HG02840 (cell line): ENCODE results near the gene FXYD2.

ENCODE experiments used
- ATAC-seq: cut with Tn5 transposase; IDR thresholded peaks from one replicate; pipeline ENCODE4 v1.9.1; 2021; ENCODE audit warnings: mild to moderate bottlenecking, moderate library complexity, moderate number of reproducible peaks; ENCODE audit not compliant: unreplicated experiment, low FRiP score

FXYD2 gene

DNA sequence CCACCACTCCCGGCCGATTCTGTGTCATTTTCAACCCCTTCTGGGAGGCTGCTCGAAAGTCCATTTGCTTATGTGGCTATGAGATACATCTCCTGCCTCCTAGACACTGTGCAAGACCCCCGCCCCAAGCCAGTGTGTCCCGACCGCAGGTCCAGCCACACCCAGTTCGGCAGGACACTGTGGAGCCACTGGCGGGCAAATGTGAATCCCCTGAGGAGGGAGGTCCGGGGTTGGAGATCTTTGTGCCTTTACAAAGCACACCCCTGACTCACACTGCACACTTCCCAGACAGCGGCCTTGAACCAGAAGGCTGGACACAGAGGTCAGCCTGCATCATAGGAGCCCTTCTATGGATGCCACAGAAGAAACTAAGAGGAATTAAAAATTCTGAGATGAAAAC, 34.5 kb upstream of the FXYD2 start:
- no peak for ATAC-seq

DNA sequence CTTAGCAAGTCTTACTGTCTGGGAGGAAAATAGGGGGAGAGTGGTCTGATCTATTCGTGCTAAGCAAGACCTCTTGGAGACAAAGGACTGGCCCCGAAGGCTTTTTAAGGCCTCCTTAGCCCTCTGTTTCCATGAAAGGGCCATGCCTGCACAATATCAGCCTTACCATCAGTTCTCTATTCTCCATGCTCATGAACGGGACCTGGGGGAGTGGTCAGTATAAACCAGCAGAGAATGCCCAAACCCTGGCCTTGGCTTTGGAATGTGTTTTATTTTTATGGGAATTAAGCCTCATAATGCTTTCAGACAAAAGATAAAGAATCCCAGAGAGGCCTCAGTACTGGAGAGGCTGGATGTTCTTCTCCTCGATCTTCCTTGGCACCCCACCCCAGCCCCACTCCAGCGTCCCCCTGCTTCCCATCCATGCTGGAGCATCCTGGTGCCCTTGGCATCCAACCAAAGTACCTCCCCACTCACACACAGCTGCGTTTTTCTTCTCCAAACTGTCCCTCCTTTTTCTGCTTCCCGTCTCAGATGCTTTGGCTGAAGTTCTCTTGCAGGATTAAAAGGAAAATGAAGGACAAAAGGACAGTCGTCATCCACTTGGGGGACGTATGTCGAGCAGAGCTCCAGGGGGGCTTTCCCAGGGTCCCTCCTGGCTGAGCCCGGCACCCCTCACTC, 33.3 kb upstream of the FXYD2 start:
- ATAC-seq: no peak

DNA sequence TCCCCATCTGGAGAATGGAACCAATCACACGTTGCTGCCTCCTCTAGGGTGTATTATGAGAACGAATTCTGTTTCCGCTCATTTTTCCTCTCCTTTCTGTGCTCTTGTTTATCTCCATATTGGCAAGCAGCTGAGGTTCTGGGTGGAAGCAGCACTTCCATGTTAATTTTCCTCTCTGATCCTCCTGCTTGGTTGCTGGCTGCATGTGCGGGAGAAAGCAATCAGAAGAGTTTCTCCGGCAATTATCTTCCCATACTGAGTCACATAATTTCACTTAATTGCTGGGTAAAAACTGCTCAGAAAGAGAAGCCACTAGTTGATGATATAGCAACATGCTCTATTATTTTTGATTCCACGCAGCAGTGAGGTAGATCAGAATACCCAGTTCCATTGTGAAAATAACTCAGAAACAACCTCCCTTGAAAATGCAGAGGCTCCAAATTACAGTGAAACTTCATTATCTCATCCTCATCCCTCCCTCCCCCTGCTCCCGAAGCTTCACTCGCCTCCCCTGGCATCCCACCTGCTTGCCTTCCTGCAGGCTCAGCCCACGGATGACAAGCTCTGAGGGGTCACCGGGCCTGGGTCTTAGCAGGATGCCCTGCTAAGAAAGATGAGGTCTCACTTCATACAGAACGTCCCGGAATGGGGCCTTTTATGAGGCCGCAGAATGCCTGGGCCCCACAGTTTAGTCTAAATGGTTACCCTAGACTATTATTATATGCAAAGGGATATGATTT, 31.5 kb upstream of the FXYD2 start:
- ATAC-seq: no peak

DNA sequence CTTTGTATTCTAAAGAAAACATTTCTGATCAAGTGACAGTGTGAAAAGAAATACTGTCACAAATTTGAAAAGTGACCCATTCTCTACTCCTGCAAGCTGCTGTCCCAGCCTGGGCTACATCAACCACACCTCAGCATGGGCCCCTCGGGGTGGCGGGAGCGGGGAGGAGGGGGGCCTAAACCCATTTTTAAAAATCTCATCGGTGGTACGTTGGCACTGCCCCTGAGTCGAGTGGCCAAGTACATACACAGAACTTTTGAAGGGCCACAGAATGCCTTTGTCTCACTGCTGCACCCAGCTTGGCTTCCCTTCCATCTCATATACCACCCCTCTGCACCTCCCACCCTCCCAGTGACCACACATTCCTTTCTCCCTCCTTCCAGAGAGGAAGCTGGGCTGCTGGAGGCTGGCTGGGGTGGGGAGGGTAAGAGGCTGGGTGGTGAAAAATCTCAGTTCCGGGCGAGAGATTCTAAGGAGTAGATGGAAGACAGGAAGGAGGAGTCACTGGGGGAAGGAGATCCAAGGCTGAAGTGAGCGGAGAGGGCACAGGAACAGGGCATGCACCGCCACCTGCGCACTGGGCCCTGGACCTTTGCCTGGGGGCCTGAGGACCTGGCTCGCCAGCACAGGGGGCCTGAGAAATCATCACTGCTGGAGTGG, 30.8 kb upstream of the FXYD2 start:
- ATAC-seq: no peak

DNA sequence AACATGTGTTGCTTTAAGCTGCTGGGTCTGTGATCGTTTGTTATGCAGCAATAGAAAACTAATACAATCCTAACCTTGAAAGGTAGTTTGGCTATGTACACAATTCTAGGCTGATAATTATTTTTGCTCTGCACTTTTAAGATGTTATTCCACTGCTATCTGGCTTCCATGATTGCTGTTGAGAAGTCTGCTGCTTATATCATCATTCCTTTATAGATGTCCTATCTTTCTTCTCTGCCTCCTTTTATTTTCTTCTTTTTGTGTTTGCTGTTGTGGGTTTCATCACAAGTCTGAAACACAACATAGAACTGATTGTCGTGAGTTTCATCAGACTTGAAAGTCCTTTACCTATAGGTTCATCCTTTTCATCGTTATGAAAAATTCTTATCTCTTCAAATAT, 27.8 kb upstream of the FXYD2 start:
- ATAC-seq: no peak

DNA sequence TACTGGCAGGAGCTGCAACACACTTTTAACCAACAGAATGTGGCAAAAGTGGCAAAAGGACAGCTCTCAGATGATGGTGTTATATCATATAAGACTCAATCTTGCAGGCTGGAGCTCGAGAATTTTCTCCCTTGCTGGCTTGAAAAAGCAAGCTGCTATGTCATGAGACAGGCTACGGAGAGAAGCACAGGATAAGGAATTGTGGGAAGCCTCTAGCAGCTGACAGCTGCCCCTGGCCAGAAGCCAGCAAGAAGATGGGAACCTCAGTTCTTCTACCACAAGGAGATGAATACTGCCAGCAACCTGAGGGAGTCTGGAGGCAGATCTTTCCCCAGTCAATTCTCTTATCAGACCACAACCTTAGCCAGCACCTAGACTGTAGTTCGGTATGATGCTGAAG, 27.3 kb upstream of the FXYD2 start:
- no peak for ATAC-seq

DNA sequence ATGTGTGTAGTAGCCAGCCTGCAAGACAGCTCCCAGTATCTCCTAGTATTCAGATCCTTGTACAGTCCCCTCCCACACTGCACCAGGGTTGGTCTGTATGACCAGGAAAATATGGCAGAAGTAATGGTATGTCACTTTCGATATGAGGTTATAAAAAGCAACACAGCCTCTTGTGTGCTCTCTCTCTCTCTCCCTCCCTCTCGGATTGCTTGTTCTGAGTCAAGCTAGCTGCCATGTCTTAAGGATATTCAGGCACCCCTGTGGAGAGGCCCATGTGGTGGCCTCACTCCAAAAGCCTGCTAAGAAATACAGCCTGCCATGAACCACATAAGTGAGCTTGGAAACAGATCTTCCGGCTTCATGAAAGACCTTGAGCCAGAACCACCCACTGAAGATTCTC, 26.6 kb upstream of the FXYD2 start:
- no peak for ATAC-seq

DNA sequence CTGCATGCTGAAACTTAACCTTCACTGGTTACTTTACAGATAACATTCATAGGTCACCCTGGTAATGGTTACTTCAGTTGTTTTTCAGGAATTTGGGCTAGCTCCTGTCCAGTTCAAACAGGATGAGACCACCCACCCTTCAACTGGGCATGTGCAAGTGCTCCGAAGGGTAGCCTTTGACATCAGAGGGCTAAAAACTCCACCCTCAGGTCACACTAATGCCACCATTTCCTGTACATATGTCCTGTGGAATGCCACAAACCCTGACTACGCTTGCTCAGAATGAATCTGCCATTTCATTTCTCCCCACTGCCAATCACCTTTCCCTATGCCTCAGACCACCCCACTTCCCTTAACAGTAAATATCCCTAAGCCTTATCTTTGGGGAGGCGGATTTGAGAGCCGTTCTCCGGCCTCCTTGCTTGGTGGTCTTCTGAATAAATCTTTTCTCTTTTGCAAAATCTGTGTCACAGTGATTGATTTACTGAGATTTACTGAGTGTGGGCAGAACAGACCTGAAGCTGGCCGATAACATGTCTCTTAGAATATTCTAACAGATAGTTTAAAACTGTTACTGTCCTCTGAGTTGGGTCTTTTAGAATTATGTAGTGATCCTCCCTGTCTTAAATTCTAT, 25.4 kb upstream of the FXYD2 start:
- ATAC-seq: no peak

DNA sequence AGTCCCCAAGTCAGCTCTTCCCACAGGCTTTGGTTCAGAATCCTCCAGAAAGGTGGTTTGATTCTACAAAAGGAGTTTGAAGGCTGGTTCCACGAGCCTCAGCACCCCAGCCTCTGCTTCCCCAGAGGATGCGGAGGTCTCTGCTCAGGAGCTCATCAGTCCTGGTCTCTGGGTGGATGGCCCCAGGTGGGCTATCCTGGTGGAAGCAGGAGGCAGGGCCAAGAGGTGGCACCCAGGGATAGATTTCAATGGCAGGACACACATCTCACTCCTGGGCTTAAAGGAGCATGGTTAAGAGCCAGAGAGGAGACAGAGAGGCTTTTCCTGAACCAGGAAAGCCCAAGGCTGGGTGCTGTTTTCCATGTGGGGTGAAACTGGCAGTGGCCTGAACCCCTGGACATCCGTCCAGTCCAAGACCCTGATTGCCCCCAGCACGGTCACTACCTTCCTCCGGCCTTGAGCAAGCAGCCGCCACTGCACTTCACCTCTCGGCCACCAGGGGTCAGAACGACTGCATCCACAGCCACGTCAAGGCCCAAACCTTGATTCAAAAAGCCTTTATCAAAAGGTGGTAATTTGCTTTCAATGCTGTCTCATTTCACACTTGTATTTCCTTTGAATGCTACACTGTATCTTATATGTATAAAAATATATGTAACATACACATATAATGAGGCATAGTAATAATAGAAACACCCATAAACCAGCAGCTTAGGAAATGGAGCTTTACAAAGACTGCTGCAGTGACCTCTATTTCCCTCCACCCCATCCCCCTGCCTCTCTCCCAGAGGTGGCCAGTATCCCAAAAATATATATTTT, 19.3 kb upstream of the FXYD2 start:
- ATAC-seq: no peak

DNA sequence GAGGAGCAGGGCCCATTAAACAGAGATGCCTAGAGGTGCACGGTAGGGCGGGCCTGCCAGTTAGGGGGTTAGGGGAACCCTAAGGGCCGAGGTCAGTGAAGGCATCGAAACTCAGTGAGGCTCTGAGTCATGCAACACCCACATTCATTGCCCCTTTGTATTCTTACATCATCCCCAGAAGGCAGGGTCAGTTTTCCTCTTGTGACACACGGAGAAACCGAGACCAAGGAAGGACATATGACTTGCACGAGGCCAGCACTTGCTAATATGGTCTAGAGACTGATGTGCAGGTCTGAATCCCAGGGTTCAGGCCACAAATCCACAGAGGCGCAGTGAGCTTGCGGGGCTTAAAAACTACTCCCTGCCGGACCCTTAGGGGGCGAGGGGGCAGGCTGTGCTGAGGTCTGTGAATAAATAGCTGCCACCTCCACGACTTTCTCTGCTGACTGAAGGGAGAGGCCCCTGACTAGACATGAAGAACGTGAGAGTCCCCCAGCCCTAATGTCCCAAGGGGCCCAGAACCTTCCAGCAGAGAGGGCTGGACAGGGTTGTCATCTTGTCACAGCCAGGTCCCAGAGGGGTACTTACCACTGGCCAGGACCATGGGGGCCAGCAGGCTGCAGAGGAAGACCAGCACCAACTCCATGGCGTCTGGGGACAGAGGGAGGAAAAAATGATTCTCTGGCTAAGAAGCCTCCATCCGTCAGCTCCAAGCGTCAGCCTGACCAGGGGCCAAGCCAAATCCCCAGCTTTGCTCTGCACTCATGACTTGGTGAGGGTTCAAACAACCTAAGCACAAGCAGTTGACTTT, 17.8 kb upstream of the FXYD2 start:
- no peak for ATAC-seq

DNA sequence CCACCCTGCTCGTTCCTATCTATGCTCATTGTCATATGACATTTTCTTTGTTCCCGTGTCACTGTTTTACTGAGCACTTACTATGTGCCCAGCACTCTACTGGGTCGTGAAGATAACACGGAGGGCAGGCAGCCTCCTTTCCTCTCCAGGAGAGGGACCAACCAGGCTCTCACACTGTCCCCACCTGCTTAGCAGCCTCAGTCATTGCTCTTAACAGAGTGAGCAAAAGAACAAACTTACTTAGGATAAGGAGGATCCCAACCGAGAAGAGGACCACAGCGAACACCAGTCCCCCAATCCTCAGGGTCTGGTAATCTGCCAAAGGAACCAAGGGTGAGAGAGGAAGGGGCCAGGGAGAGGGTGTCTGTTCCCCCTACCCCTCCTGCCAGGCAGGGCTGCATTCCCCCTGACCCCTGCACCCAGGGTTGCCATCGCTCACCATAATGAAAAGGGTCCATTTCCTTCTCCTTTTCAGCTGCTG, 17.0 kb upstream of the FXYD2 start:
- no peak for ATAC-seq

DNA sequence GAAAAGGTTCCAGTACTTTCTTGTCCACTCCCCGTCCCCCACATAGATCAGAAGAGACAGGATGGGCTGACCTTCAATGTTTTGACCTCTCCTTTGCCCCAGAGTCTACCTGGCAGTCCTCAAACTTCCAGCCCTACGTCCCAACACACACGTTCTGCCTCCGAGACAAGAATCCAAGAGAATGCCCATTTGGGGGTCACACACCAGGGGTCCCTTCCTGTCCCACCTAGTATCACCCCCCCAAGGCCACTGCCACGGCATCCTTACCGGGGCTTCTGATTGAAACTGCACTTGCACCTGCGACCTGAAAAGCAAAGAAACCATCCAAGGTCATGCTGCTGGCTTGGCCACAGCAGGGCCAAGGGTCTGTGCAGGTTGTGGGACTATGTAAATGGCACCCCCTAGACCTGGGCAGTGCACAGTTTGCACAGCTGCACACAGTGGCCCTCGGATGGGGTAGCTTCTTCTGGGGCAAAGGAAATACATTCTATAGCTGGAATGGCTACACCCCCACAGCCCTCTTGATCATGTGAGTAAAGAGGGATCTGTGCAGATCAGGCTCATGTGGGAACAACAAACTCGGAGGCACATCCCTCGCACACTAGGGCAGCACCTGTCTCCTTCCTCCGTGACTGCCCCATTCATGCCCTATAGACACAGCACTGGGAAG, 16.5 kb upstream of the FXYD2 start:
- no peak for ATAC-seq

DNA sequence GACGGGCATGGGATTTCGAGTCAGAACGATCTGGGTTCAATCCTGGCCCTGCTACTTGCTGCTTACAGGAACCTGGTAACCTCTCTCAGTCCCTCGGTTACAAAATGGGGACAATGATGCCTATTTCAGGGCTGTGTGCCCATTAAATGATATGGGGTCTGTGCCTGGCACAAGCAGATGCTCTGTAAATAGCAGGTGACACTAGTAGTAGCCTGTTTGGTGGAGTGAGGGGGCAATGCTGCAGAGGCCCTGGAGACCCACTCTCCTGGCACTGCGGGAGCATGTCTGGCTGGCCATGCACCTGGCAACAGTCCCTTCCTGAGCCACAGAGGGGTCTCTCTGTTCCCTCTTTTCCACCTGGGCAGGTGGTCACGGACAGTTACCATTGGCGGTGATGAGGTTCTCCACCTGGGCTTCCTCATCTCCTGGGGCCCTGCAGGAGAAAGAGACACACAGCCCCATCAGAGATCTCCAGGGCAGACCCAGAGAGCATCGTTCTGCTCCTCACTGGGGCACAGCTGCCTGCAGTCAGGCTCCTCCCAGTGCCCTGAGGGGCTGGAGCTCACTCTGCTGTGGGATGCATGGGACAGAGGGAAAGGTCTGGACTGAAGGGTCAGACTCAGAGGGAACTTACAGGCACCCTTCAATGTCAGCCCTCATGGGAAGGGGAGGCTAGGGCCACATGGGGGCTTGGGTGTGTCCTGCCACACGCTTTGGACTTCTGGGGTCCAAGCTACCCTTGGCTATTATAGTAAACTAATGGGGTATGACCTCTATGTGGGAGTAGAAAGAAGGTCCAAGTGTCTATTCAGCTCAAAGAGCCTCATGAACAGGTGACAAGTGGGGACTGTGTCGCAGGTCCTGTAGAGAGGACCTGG, 15.6 kb upstream of the FXYD2 start:
- no peak for ATAC-seq

DNA sequence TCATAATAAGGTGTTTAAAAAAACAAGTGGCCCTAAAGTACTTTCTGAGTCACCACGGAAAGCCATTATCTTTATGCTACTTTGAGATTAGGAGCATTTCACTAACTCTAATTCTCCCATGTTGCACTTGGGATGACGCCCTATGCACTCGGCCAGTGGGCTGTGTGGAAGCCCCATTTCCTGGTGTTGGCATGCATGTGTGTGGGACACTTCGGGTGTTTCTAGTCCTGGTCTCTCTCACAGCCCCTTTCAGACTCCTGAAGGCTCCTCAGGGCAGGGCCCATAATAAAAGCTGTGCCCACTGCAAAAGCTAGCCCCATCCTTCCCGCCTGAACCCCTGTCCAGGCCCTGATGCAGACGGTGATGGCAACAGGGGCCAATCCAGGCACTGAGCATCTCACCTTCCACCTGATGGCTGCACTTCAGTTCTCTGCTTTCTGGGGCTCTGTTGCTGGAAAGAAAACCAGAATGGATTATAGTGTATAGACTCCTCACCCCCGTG, 14.9 kb upstream of the FXYD2 start:
- ATAC-seq: no peak

DNA sequence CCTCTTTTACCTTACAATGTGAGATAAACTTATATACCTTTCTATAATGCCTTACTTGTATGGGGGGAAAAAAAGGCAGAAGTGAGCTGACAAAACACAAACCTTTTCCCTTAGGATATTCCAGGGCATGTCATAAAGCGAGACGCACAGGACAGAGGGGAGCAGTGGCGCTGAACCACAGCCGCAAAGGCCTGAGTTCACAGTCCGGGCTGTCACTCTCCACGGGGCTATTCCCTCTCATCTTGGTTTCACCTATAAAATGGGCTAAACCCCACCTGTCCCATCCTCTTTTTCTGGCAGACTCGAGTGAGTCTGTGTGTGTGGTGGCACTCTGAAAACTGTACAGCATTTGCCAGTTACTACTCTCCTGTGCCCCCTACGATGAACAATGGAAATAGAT, 14.4 kb upstream of the FXYD2 start:
- ATAC-seq: no peak

DNA sequence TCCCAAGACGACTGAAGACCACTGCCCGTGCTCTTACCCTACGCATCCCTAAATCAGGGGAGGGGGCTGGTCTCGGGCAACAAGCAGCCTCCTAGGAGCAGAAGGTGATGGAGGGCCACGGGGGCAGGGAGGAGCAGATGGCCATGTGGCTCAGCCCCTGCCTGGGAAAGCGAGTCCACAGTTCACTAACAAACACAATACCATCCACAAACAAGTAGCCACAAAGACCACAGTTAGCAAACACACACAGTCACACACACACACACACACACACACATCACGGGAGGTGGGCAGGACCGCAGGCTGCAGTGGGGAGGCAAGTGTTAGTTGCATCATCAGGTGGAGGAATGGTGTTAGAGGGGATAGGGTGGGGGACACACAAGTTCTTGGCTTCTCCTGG, 13.2 kb upstream of the FXYD2 start:
- ATAC-seq: no peak

DNA sequence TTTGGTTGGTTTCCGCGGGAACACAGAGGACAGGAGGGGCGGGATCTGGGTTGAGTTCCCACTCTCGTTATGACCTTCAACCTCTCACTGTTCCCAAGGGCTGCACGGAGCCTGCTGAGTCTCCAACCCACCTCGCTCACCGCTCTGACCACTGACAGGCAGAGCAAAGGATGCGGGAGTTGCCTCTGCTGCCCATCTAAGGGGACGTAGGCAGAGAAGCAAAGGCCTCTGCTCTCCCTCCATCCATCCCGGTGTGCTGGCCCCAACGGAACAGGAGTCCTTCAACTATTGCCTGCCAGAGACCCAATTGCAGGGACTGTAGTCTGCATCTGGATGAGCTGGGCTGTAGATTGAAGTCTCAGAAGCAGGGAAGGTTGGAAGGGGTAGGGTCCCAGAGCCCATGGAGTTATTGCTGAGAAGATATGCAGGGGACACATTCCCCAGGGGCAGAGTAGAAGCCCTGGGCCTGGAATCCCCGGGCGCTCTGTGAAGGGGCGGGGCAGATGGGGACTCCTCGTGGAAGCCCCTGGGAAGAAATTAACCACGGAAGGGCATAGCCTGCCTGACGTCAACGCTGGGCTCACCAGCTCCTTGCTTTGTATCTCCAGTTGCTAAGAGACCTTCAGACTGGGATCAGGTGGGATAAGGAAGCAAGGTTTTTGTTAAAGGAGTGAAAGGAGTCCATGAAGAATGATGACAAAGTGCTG, 12.7 kb upstream of the FXYD2 start:
- no peak for ATAC-seq
